GM18870 (cell line): ENCODE data around the gene ASAP2.

Source experiments
- ATAC-seq: cut with Tn5 transposase; IDR thresholded peaks from one replicate; pipeline ENCODE4 v1.9.1; 2021; ENCODE audit warnings: moderate library complexity; ENCODE audit not compliant: unreplicated experiment

ASAP2 gene

DNA sequence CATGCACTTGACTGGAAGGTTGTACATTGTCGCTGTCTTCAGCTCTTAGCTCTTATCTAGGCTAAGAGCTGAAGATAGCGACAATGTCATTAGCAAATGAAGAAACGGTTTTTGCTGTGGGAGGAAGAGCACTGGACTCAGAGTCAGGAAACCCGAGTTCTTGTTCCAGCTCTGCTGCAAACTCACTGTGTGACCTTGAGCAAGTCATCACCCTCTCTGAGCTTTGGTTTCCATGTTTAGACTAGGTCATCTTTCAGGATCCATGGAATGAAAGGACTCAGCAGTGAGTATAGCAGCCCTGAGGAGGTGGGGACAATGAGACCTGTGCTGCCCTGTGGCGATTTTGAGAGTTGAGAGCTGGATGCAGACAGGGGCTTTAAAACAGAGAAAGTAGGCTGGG is 85.3 kb downstream of the ASAP2 start:
- ATAC-seq: no peak

DNA sequence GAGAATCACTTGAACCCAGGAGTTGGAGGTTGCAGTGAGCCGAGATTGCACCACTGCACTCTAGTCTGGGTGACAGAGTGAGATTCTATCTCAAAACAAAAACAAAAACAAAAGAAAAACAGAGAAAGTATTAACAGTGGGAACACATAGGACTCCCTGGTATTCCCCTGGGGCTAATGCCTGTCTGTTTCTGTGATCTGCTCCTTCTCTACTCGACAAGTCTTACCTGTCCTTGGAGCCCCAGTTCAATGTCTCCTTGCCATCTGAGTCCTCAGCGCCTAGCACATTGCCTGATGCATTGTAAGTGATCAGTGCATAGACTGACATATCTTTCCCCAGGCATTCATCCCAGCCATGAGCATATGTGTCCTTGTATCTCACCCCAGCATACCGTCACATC is 85.8 kb downstream of the ASAP2 start:
- ATAC-seq: no peak

DNA sequence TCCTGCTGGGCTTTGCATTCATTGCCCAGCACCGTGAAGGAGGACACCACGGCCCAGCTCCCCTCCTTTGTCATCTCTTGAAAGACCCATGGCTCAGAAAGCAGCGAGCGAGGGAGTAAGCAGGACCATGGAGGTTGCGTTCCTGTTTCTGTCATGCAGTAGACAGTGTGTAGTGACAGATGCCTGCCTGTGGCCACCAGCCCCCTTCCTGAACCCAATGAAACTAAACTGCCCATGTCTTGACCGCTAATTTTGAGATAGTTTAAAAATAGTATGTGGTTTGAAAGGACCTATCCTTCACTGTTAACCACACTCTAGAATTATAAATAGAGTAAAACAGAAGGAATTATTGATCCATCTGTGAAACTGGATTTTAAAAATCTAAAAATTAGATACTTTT is 88.2 kb downstream of the ASAP2 start:
- no peak for ATAC-seq

DNA sequence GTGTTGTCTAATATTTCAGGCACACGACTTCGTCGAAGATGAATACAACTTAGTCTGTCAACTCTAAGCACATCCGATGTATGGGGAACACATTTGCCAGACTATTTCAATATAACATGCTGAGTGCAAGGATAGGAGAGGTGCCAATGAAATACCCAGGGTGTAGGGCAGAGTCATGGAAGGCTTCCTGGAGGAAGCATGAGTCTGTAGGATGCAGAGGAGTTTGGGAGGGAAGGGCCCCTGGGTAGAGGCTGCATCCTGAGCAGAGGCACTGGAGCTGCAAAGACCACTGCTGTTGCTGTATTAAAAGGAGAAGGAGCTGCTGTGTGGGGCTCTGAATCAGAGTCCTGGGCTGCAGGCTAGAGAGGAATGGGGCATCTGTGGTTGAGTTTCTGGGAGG is 89.9 kb downstream of the ASAP2 start:
- ATAC-seq: no peak

DNA sequence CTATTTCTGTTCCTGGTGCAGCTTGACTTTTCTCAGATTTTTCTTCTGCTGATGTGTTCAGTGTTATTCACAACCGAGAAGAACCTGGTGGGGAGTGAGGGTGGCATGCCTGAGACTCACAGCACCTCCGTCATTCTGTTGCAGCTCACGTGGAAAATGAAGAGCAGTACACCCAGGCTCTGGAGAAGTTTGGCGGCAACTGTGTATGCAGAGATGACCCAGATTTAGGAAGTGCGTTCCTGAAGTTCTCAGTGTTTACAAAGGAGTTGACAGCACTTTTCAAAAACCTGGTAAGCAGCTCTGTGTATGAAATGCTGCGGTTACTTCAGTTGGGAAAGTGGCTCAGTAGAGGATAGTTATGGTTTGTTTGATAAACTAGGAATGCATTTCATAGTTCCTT is 90.5 kb downstream of the ASAP2 start:
- no peak for ATAC-seq

DNA sequence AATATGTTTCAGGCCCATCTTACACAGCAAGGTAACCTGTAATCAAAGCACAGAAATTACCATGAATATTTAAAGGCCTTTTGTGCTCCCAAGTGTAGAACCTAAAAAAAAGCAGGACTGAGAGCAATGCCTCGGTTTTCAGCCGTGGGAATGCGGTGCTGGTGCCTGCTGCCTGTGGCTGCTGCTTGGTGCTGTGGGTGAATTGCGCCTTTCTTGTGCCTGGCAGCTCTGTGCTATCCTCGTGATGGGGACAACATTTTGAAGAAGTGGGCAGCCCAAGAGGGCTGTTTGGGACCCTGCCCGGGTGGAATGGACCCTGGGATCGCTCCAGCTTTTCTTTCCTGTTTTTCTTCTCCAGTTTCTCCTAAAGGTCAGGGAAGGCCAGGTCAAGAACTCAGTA is 91.2 kb downstream of the ASAP2 start:
- no peak for ATAC-seq

DNA sequence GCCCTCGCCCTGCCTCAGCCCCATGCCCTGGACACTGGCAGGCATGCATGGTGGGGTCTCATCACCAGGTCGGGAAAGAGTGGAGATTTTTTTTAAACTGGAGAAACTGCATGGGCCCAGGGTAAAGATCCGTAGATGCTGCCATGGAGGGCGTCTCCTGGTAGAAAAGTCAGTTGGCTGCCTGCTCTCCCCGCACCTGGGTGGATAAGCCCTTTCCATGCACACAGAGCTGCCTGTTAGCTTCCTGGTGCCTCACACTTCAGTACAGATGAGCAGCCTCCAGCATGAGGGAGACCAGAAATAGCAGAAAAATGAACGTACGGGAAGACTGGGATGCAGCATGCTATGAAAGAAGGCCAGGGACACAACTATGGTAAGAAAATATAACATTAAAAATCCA is 92.0 kb downstream of the ASAP2 start:
- ATAC-seq: no peak

DNA sequence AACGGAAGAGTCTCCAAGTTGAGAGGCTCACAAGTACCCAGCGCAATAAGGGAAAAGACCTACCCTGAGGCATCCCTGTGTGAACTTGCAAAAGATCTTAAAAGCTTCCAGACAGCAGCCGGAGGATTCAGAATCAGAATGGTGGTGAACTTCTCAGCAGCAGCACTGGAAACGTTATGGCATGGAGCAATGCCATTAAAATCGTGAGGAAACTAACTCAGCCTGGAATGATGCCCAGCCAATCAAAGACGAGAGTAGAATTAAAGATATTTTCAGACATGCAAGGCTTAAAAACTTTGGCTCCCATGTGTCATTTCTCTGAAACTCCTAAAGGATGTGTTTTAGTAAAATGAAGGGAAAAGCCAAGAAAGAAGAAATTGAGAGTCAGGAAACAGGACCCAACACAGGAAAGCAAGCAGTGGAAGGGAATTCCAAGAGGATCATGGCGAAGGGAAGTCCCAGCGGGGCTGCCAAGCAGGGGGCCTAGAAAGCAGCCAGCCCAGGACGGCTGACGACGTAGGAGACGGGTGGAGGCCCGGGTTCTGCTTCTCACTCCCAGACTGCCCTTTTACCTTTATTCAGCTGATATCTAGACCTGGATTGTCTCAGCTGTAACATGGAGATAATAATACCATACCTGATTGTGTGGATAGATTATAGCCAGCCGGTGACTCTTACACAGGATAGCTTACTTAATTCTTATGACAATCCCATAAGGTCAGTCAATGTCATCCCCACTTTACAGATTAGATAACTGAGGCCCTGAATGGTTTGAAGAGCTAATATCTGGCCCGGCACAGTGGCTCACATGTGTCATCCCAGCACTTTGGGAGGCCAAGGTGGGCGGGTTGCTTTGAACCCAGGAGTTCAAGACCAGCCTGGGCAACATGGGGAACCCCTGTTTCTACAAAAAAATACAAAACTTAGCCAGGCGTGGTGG is 92.8 kb downstream of the ASAP2 start:
- ATAC-seq: no peak

DNA sequence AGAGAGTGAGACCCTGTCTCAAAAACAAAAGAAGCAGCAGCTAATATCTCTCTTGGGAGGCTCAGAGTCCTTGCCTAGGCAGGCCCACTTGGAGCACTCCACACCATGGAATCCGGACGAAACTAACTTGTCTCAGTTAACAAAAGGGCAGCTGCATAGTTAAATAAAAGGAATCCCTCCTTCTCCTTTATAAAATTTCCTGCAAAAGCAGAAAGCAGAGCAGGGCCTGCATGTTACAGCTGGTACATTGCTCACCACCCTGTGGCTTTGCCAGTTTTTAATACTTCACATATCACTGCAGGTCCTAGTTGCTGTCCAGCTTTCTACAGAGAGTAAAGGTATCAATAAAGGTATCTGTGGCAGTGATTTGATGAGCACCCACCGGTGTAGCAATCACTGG is 93.6 kb downstream of the ASAP2 start:
- no peak for ATAC-seq

DNA sequence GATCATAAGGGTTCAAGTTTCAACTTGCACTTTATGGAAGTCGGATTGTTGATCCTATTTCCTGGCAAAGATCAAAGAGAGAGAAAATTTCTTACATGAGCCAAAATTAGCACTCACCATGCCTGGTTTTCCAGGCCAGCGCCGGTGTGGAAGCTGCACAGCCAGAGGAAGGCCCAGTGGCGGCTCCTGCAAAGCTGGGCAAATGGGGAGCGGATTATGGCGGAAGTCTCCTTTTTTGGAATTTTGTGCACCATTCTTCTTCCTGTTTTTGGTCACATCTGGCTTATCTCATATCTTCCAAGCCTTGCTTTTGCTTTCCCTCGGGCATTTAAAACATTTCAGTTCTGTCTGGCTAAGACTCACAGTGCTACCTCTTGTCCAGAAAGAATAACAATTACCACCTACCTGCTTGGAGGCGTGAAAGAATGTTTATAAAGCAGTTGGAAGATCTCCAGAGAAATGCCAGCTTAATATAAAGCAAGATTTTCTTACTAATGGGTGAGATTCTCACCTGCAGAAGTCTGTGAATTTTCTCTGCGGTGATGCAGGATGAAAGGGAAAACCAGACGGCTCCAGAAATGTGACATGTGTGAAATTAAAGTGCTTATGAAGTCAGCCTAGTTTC is 94.3 kb downstream of the ASAP2 start:
- no peak for ATAC-seq

DNA sequence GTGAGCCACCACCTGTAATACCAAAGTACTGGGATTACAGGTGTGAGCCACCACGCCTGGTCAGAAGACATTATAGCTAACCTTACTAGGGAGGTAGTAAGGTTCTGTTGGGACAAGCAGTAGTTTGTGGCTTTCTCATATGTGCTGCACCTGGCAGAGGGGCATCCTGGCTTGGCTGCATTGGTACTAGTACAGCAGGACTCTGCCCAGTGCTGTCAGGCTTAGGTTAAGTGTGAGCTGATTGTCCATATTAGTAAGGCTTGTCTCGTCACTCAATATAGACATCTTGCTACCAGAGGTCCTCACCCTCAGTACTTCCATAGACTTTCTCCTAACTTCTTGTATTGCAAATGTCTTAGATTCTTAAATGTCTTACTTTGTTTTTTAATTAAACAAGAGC is 96.1 kb downstream of the ASAP2 start:
- ATAC-seq: no peak

DNA sequence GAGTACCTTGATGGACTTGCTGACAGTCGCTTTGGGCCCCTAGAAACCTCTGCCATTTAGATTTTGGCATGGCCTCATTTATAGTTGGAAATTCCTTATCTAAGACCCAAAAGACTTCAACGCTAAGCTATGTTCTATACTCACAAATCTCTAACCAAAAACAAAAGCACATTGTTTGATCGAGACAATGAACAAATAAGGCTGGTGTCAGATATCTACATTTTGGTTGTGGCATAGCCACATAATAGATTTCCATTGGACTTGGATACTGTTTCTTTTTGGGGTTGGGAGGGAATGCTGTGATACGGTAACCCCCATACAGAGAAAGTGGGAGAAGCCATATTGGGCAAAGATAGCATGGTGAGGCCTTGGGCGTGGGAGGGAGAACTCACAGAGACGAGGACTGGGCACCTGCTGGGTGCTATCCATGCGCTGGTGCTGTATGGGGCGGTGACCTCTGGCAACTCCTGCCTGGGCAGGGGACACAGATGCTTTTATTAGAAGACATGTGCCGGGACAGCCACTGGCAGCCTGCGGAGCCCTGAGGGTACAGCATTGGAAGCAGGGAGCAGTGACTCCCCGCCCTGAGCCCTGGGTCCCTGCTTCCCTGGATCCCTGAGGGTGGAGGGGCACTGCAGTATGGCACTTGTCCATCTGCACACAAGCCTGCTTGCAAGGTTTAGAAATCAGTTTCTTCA is 97.1 kb downstream of the ASAP2 start:
- ATAC-seq: no peak

DNA sequence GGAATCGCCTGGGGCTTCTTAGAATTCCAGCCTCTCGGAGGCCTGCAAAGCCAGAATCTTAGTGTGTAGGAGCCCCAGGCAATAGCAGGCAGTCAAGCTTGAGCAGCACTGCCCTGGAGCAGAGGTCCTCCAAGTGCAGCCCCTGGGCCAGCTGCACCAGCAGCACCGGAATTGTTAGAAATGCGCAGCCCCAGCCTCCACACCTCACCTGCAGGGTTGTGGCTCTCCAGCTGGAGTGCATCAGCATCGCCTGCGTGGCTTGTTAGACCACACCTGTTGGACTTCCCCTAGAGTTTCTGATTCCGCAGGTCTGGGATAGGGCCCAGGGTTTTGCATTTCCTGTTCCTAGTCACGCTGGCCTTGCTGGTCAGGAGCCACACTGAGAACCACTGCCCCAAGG is 100.3 kb downstream of the ASAP2 start:
- ATAC-seq: no peak

DNA sequence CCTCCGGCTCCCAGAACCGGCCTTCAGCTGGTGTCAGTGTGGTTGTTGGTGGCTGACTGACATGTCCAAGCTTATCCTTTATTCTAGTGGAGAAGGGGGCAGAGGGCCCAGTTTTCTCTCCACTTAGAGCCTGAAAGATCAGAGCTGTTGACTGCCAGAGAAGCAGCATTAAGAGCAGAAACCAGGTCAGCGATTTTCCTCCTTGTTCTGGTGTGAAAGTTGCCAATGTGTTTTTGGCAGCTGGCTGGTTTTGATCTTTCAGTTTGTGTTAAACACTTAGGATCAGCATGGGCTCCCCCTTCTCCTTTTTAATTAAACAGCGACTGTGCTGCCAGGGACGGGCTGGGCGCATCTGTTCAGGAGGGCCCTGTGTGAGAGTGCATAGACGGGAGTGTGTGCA is 100.9 kb downstream of the ASAP2 start:
- ATAC-seq: no peak

DNA sequence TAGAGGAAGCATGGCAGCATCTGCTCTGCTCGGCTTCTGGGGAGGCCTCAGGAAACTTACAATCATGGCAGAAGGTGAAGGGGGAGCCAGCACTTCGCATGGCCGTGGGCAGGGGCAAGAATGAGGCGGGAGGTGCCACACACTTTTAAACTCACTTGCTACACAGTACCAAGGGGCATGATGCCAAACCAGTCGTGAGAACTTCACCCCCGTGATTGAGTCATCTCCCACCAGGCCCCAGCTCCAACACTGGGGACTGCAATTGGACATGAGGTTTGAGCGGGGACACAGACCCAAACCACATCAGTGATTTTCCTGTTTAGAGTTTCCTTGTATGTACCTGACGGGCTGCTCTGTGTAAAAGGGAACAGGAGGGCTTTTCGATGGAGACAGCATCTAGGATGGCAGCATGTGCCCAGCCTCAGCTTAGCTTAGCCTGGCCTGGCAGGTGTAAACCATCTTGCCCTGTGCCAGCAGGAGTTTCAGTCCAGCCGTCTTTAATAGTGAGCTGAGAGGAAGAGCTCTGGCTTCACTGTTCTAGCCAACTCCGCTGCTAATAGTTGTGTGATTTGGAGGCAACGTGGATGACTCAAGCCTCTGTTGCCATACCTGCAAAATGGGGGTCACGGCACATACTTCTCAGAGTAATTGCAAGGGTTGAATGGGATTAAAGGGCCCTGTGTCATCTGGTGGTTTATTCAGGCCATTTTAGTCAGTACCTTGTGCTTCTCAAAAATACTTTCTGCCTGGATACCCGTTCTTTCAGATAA is 101.8 kb downstream of the ASAP2 start:
- no peak for ATAC-seq

DNA sequence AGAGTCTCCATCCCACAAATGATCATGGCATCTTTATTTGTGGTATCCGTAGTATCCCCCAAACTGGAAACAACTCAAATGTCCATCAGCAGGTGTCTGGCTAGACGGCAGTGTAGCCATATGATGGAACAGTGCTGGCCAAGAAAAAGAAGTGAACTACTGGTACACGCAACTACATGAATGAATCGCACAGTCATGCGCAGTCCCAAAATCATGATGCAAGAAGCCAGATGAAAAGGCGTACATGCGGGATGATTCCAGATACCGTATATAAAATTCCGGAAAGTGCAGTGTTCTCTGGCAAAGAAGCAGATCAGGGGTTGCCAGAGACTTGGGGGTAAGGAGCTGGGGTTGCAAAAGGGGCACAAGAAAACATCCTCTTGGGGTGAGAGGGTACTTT is 102.5 kb downstream of the ASAP2 start:
- no peak for ATAC-seq

DNA sequence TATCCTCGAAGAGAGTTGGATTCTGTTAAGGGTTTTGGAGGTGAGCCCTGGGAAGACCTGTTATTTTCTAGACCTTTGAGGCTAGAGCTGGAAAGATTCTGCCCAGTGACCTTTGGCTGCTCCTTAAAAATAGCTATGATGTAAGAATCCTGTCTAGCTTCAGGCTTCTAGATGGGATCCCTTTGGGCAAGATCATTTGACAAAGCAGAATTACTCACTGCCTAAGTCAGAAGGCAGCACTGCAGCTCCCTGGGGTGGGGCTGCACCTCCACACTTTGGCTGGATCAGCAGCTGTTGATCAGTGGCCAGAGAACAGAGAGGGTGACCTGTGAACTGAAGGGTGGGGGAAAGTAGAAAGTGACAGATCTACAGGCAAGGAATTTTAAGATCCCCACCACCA is 103.8 kb downstream of the ASAP2 start:
- ATAC-seq: no peak

DNA sequence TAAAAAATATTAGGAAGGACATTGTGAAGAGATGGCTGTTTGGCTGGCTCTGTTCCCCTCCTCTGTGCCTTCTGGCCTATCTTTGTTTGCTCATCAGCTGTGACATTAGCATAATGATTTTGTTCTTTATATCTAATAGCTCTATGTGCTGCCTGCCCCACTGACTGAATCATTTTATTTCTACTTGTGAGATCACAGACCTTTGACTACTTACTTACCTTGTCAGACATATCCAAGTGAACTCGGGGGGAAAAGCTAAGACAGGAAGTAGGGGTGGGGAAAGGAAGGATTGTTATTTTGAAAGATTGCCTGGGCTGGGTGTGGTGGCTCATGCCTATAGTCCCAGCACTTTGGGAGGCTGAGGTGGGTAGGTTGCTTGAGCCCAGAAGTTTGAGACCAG is 104.2 kb downstream of the ASAP2 start:
- no peak for ATAC-seq

DNA sequence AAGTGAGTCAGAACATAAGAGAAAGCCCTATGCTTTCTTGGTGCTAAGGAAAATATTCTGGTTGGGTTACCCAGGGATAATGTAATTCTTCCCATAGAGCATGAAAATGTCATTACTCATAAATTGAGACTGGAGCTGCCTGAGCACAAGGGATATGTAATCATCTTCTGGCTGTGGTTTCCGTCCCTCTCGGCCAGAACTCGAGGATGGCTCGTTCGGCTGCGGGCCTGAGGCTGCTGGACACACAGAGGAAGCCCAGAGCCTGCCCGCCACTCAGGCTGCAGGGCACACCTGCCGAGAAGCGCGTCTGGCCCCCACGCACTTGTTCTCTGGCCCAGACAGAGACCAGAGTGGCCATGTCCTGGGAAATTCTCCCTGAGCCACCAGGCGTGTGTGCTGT is 104.9 kb downstream of the ASAP2 start:
- ATAC-seq: no peak

DNA sequence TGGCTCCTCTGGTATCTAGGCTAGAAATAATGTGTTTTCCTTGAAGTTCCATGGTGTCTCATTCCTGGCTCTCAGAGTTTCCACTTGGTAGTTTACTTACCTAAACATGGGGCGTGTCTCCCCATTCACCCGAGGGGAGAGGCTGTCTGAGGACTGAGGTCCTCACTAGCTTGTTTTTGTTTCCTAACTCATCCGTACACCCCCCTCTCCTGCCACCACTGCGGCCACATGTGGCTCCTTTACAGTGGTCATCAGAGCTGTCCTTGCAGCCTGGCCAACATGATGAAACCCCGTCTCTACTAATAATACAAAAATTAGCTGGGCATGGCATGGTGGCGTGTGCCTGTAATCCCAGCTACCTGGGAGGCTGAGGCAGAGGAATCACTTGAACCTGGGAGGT is 106.0 kb downstream of the ASAP2 start:
- no peak for ATAC-seq

DNA sequence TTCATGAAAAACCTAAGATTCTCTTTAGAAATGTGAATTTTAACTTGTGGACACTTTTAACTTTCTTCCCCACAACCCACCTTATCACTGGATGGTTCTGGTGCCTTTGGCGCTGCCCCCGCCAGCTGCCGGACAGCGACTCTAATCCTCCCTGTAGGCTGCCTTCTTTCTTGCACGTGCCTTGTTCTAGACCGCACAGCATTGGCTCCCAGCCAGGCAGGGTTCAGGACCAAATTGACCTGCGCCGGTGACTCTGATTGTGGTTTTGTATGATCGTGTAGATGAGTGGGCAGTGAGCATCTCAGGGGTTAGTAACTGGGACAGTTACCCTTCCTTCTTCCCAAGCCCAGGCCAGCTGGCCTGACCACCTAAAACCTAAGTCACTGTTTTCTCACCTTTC is 106.8 kb downstream of the ASAP2 start:
- no peak for ATAC-seq
